Ovary (tissue), 3 donors: ENCODE data around the gene AKAP6.

Experiments used
- CTCF ChIP-seq, 3 donors: fragments of 450-650 bp in 2 of 3; fragments of 200-600 bp in 1 of 3; IDR thresholded peaks; one replicate each; pipeline versions ENCODE4 v1.5.1 to v1.8.0; 2016 to 2022; ENCODE audit warnings: antibody characterized with exemption in 3 of 3, mild to moderate bottlenecking in 1 of 3
- EP300 ChIP-seq: sonication (generic); formaldehyde crosslinking; IDR thresholded peaks from one replicate; pipeline ENCODE4 v1.6.1; 2017; ENCODE audit warnings: antibody characterized with exemption
- POLR2A ChIP-seq: fragments of 450-650 bp; IDR thresholded peaks from one replicate; pipeline ENCODE4 v1.6.1; 2017; ENCODE audit warnings: antibody characterized with exemption, mild to moderate bottlenecking, moderate library complexity
- donor health status: DM: no; HTN: no; CAD: no.

- no peak for TF ChIP-seq CTCF (IDR thresholded peaks at IDR 0.05)
- TF ChIP-seq EP300, result no peak
- TF ChIP-seq POLR2A, result no peak
Measured at GRCh38 chr14:32620303-32620702, 291.2 kb downstream of the AKAP6 start.
